GM23338 (cell line): ENCODE data around the gene SPEM3.

Source experiments
- CREB1 ChIP-seq: fragments of 250-450 bp; sonication (Bioruptor Pico); IDR thresholded peaks from 2 replicates; pipeline ENCODE4 v1.5.0; 2020; ENCODE audit warnings: low read depth, mild to moderate bottlenecking, moderate library complexity
- CTCF ChIP-seq, 2 experiments: fragments of 200-600 bp in 1 of 2; sonication (generic) in 1 of 2; conservative IDR thresholded peaks; 2 replicates each; pipeline versions ENCODE4 v1.5.1 to v1.6.1; 2016 to 2017; ENCODE audit warnings: antibody characterized with exemption in 2 of 2, low read depth in 2 of 2, mild to moderate bottlenecking in 2 of 2, moderate library complexity in 1 of 2
- EZH2 ChIP-seq: fragments of 200-600 bp; sonication (generic); IDR thresholded peaks from one replicate; pipeline ENCODE4 v1.8.0; 2017; ENCODE audit warnings: antibody characterized with exemption, mild to moderate bottlenecking, low read depth; ENCODE audit not compliant: unreplicated experiment
- EZH2phosphoT487 ChIP-seq: fragments of 200-600 bp; sonication (generic); IDR thresholded peaks from one replicate; pipeline ENCODE4 v1.8.1; 2018; ENCODE audit warnings: antibody characterized with exemption; ENCODE audit not compliant: unreplicated experiment
- JUNB ChIP-seq: IDR thresholded peaks from one replicate; pipeline ENCODE4 v1.6.1; 2016; ENCODE audit warnings: antibody characterized with exemption; ENCODE audit not compliant: unreplicated experiment

GRCh38 chr17:7442142-7442541 lies 13.5 kb downstream of the SPEM3 start:
- TF ChIP-seq CTCF (conservative IDR thresholded peaks at IDR 0.05; ENCODE audit: low read depth in 2 of 2) = no peak
- no peak for TF ChIP-seq EZH2
- TF ChIP-seq CREB1 (CRISPR knock-in tag) = no peak
- no peak for TF ChIP-seq JUNB
- no peak for TF ChIP-seq EZH2phosphoT487
